ENCODE data around the gene C1orf122. TPM values are rescaled to one million over a fixed set of nuclear protein-coding genes. Genes with fewer than 3 reads are reported as not detected.
A peak's percentile ranks its signal among the peaks of the same experiment; 100 is the strongest.

The C1orf122 gene
- polyA plus RNA-seq, 2 of the 4 experiments (the other 2 are of a cell fraction), result 21.3 to 29.1 TPM

DNA sequence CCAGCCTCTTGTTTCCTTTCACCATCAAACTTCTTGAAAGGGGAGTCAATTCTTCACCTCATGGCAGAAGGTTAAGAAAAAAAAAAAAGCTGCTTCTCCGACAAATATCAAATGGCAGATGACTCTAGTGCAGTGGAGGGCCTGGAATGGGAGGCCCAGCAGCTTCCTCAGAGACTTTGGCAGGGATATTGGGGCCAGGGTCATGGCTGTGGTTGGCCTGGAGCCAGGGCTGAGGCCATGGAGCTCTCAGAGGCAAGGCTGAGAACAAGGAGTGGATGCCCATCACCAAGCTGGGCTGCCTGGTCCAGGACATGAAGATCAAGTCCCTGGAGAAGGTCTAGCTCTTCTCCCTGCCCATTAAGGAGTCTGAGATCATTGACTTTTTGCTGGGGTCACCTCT, 33.1 kb downstream of the C1orf122 start:
- TF ChIP-seq MAZ (IDR thresholded peaks at IDR 0.05; ENCODE audit: borderline replicate concordance, low read depth, low read length), result no peak
- peaks cover 19% of the 10 kb centered on the region for H3K4me1 ChIP-seq
- H3K4me2 ChIP-seq, result no peak overlapping the region
- DNase-seq (ENCODE audit: low read depth in 1 of 2, low spot score in 1 of 2), result no peak
- no peak overlapping the region for H3K4me3 ChIP-seq
- POLR2A ChIA-PET, result no interaction called here
- H3K27ac ChIP-seq, result no peak overlapping the region
- WGBS (ENCODE audit: missing lambda C conversion rate), result 85% methylated on average over 1 of the region's 1 CpG
- ATAC-seq, result no peak
- FAIRE-seq, result no peak
- CTCF ChIA-PET, result interaction anchor here (2.3 kb wide), 1 partner anchor 20 kb away, joined by 7 read pairs; no protein-coding TSS in a partner anchor
- H3K9me3 ChIP-seq, result no peaks in the 10 kb centered on the region

DNA sequence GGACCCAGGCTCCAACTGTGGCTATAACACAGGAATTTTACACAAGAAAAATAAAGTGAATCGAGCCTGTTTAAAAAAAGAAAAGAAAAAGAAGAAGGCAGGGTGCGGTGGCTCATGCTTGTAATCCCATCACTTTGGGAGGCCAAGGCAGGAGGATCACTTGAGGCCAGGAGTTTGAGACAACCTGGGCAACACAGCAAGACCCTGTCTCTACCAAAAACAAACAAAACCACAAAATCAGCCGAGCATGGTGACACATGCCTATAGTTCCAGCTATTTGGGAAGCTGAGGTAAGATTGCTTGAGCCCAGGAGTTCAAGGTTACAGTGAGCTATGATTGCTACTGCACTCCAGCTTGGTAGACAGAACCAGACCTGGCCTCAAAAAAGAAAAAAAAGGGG, 34.1 kb downstream of the C1orf122 start:
- no peak for DNase-seq (ENCODE audit: low read depth in 1 of 2, low spot score in 1 of 2)
- POLR2A ChIA-PET, result no interaction called here
- ATAC-seq, result no peak
- Histone ChIP-seq H3K4me3 (no peak overlapping the region), H3K27ac (no peak overlapping the region), H3K4me1 (peaks cover 23% of the 10 kb centered on the region), H3K9me3 (no peaks in the 10 kb centered on the region), H3K4me2 (no peak overlapping the region)
- 85% methylated on average over 3 of the region's 3 CpGs for WGBS (ENCODE audit: missing lambda C conversion rate)
- FAIRE-seq, result no peak
- TF ChIP-seq MAFK (IDR thresholded peaks at IDR 0.05; ENCODE audit: partially characterized antibody) (no peak), CEBPB (IDR thresholded peaks at IDR 0.05) (no peak), NFE2L2 (conservative IDR thresholded peaks at IDR 0.05; ENCODE audit: low read length) (no peak), CBX2 (IDR thresholded peaks at IDR 0.05; ENCODE audit: borderline replicate concordance, low read depth) (no peak), MAZ (IDR thresholded peaks at IDR 0.05; ENCODE audit: borderline replicate concordance, low read depth, low read length) (no peak), HOXB13 (CRISPR knock-in tag; IDR thresholded peaks at IDR 0.05; ENCODE audit: low read depth) (no peak), CTCF (IDR thresholded peaks at IDR 0.05) (no peak), KDM5A (IDR thresholded peaks at IDR 0.05) (no peak), HOXB5 (CRISPR knock-in tag; IDR thresholded peaks at IDR 0.05) (no peak), POLR2A (IDR thresholded peaks at IDR 0.05; ENCODE audit: low read length) (no peak), ATOH8 (CRISPR knock-in tag; IDR thresholded peaks at IDR 0.05; ENCODE audit: low read depth) (no peak)
- TF ChIP-seq, protein P1, sequence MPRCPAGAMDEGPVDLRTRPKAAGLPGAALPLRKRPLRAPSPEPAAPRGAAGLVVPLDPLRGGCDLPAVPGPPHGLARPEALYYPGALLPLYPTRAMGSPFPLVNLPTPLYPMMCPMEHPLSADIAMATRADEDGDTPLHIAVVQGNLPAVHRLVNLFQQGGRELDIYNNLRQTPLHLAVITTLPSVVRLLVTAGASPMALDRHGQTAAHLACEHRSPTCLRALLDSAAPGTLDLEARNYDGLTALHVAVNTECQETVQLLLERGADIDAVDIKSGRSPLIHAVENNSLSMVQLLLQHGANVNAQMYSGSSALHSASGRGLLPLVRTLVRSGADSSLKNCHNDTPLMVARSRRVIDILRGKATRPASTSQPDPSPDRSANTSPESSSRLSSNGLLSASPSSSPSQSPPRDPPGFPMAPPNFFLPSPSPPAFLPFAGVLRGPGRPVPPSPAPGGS (IDR thresholded peaks at IDR 0.05), result no peak
- TF ChIP-seq, protein P2, sequence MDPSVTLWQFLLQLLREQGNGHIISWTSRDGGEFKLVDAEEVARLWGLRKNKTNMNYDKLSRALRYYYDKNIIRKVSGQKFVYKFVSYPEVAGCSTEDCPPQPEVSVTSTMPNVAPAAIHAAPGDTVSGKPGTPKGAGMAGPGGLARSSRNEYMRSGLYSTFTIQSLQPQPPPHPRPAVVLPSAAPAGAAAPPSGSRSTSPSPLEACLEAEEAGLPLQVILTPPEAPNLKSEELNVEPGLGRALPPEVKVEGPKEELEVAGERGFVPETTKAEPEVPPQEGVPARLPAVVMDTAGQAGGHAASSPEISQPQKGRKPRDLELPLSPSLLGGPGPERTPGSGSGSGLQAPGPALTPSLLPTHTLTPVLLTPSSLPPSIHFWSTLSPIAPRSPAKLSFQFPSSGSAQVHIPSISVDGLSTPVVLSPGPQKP (IDR thresholded peaks at IDR 0.05; ENCODE audit: low read depth, low read length), result no peak
- CTCF ChIA-PET, result interaction anchor here (1.0 kb wide), 1 partner anchor 10 kb away, joined by 3 read pairs; no protein-coding TSS in a partner anchor

GRCh38 chr1:37844536-37844935, 36.9 kb downstream of the C1orf122 start:
- H3K27ac ChIP-seq, result no peak overlapping the region
- DNase-seq (ENCODE audit: low read depth in 1 of 2, low spot score in 1 of 2), result no peak
- FAIRE-seq, result no peak
- ATAC-seq, result no peak
- TF ChIP-seq ZSCAN20 (CRISPR knock-in tag; IDR thresholded peaks at IDR 0.05) (no peak), POLR2A (IDR thresholded peaks at IDR 0.05; ENCODE audit: low read length) (no peak), MAZ (IDR thresholded peaks at IDR 0.05; ENCODE audit: borderline replicate concordance, low read depth, low read length) (no peak), MAFK (IDR thresholded peaks at IDR 0.05; ENCODE audit: partially characterized antibody) (no peak), NR3C1 (IDR thresholded peaks at IDR 0.05) (no peak), TFCP2L1 (CRISPR knock-in tag; IDR thresholded peaks at IDR 0.05) (no peak), EP300 (IDR thresholded peaks at IDR 0.05) (no peak), HEYL (CRISPR knock-in tag; IDR thresholded peaks at IDR 0.05) (no peak), PBX3 (IDR thresholded peaks at IDR 0.05) (no peak), BHLHE40 (IDR thresholded peaks at IDR 0.05; ENCODE audit: low read depth, low read length) (no peak), CEBPB (IDR thresholded peaks at IDR 0.05) (no peak), CTCF (IDR thresholded peaks at IDR 0.05) (no peak)
- TF ChIP-seq, protein P3, sequence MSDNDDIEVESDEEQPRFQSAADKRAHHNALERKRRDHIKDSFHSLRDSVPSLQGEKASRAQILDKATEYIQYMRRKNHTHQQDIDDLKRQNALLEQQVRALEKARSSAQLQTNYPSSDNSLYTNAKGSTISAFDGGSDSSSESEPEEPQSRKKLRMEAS (IDR thresholded peaks at IDR 0.05), result no peak
- TF ChIP-seq, protein P2 (IDR thresholded peaks at IDR 0.05; ENCODE audit: low read depth, low read length), result no peak
- CTCF ChIA-PET, result no interaction called here
- POLR2A ChIA-PET, result no interaction called here
- H3K9me3 ChIP-seq, result no peaks in the 10 kb centered on the region
- no peak overlapping the region for H3K4me3 ChIP-seq
- peaks cover 23% of the 10 kb centered on the region for H3K4me1 ChIP-seq
- peak overlapping the region; percentile 50 for H3K4me2 ChIP-seq

Data from A549 (cell line).